Cardiac muscle cell (in vitro differentiated cells and primary cell): ENCODE results near the gene RAB14. TPM values are rescaled to one million over a fixed set of nuclear protein-coding genes. Genes with fewer than 3 reads are reported as not detected.

Source experiments
- DNase-seq, 2 donors: peaks; one replicate each; pipeline versions ENCODE4 v3.0.0 to v3.0.0-alpha.2; 2010 to 2017; ENCODE audit warnings: low read depth in 1 of 2, low spot score in 1 of 2
- H3K27ac ChIP-seq: fragments of 200-600 bp; sonication (generic); 2 replicates; pipeline ENCODE4 v1.5.1; 2016
- H3K27me3 ChIP-seq: fragments of 200-600 bp; sonication (generic); 2 replicates; pipeline ENCODE4 v1.6.0; 2016; ENCODE audit warnings: control low read depth
- H3K36me3 ChIP-seq: fragments of 200-600 bp; sonication (generic); 2 replicates; pipeline ENCODE4 v1.5.1; 2016; ENCODE audit warnings: control low read depth
- H3K4me1 ChIP-seq: fragments of 200-600 bp; sonication (generic); 2 replicates; pipeline ENCODE4 v1.8.1; 2017; ENCODE audit warnings: low read depth, mild to moderate bottlenecking, mixed run types
- H3K4me3 ChIP-seq: fragments of 200-600 bp; sonication (generic); 2 replicates; pipeline ENCODE4 v1.5.1; 2016; ENCODE audit warnings: mild to moderate bottlenecking
- H3K9me3 ChIP-seq: fragments of 200-600 bp; sonication (generic); 2 replicates; pipeline ENCODE4 v1.5.1; 2017; ENCODE audit warnings: low read depth, mild to moderate bottlenecking, control low read depth
- polyA plus RNA-seq: library from polyadenylated mRNA; unstranded; fragments of >200 nt; fragmentation: Nextera tagmentation; extraction: Ambion mirVana; gene quantifications from 2 replicates; pipeline ENCODE4 v1.2.1, GENCODE V29; 2016
- total RNA-seq: library from RNA; depleted of rRNA; stranded (reverse); fragments of >200 nt; gene quantifications from 2 replicates; pipeline ENCODE4 v1.2.3, GENCODE V29; 2016
- TF ChIP-seq, protein P1 (sequence below): IDR thresholded peaks from 2 replicates; pipeline ENCODE4 v1.5.1; 2012; ENCODE audit warnings: low read depth, mild to moderate bottlenecking, low read length

Gene RAB14
- total and polyA plus RNA-seq, 2 experiments from 2014 or later, result 17.4 to 54.2 TPM

DNA sequence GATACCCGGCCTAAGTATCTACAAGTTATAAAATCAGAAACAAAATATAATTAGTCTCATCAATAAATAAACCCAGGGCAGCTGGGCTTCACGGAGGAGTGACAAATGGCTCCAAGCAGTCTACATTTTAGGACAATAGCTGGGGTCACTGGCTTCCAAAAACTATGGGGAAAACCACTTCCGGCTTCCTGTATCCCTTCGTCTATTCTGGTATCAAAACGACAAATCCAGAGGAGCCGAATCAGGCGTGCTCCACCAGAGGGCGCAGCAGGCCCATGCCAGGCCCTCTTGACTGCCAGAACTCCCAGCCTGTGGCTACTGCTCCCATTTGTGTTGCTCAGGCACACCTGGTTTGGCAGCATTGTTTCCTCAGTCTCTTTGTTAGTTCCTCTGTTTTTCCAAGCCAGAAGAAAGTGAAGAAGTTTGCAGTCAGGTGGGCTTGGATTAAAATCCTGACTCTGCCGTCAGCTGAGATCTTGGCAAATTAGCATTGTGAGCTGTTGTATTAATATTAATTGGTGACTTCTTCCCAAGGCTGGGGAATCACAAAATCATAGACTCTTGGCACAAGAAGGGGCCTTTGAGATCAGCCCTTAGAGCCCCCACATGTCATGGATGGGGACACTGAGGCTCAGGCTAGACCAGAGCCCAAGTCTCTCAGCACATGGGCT, 11.6 kb upstream of the RAB14 start:
- TF ChIP-seq, protein P1, sequence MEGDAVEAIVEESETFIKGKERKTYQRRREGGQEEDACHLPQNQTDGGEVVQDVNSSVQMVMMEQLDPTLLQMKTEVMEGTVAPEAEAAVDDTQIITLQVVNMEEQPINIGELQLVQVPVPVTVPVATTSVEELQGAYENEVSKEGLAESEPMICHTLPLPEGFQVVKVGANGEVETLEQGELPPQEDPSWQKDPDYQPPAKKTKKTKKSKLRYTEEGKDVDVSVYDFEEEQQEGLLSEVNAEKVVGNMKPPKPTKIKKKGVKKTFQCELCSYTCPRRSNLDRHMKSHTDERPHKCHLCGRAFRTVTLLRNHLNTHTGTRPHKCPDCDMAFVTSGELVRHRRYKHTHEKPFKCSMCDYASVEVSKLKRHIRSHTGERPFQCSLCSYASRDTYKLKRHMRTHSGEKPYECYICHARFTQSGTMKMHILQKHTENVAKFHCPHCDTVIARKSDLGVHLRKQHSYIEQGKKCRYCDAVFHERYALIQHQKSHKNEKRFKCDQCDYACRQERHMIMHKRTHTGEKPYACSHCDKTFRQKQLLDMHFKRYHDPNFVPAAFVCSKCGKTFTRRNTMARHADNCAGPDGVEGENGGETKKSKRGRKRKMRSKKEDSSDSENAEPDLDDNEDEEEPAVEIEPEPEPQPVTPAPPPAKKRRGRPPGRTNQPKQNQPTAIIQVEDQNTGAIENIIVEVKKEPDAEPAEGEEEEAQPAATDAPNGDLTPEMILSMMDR, result peak; percentile 97
- Histone ChIP-seq H3K4me3 (no peak overlapping the region), H3K27me3 (no peaks in the 10 kb centered on the region), H3K9me3 (no peaks in the 10 kb centered on the region), H3K27ac (no peak overlapping the region), H3K36me3 (no peaks in the 10 kb centered on the region), H3K4me1 (no peaks in the 10 kb centered on the region)
- DNase-seq, result peak; percentile 89 to 91

- H3K4me3 ChIP-seq, result no peak overlapping the region
- H3K4me1 ChIP-seq, result no peaks in the 10 kb centered on the region
- DNase-seq, result no peak
- TF ChIP-seq, protein P1, result no peak
- H3K36me3 ChIP-seq, result no peaks in the 10 kb centered on the region
- no peak overlapping the region for H3K27ac ChIP-seq
- no peaks in the 10 kb centered on the region for H3K27me3 ChIP-seq
- H3K9me3 ChIP-seq, result no peaks in the 10 kb centered on the region
Observed at GRCh38 chr9:121210536-121210935, 8.9 kb upstream of the RAB14 start.

DNA sequence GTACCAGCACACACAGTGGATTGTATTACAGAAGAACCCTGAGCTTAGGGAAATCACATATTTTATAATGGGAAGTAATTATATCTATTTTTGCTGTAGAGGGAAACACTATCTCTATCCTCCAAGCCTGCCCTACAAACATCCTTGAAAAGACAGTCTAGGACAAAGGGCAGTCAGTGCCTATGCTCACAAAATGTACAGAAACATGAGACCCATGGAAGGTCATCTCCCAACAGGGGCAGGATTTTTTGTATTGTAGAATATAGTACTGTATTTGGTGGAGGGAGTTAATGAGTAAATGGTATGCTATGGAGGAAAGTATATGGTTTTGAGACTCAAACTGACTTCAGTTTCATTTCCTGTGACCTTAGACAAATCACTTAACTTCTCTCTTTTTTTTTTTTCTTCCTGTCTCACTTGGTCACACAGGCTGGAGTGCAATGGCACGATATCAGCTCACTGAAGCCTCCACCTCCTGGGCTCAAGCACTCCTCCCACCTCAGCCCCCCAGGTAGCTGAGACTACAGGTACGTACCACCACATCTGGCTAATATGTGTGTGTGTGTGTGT, 5.8 kb upstream of the RAB14 start:
- no peaks in the 10 kb centered on the region for H3K36me3 ChIP-seq
- TF ChIP-seq, protein P1, result no peak
- no peak for DNase-seq

GRCh38 chr9:121206516-121207370, 5.1 kb upstream of the RAB14 start:
- Histone ChIP-seq H3K4me3 (no peak overlapping the region), H3K27ac (no peak overlapping the region), H3K27me3 (no peaks in the 10 kb centered on the region), H3K36me3 (no peaks in the 10 kb centered on the region), H3K4me1 (no peaks in the 10 kb centered on the region), H3K9me3 (no peaks in the 10 kb centered on the region)
- peak in 1 of 2 donors; percentile 45 for DNase-seq
- TF ChIP-seq, protein P1, result no peak

More for the DNA sequence above, 5.8 kb upstream of the RAB14 start:
- no peak overlapping the region for H3K4me3 ChIP-seq
- no peaks in the 10 kb centered on the region for H3K9me3 ChIP-seq
- no peaks in the 10 kb centered on the region for H3K4me1 ChIP-seq
- H3K27me3 ChIP-seq, result no peaks in the 10 kb centered on the region
- H3K27ac ChIP-seq, result no peak overlapping the region

GRCh38 chr9:121204611-121205010, 2.9 kb upstream of the RAB14 start:
- no peak overlapping the region for H3K27ac ChIP-seq
- peaks cover 8% of the 10 kb centered on the region for H3K4me1 ChIP-seq
- H3K27me3 ChIP-seq, result no peaks in the 10 kb centered on the region
- no peak for DNase-seq
- no peaks in the 10 kb centered on the region for H3K9me3 ChIP-seq
- H3K4me3 ChIP-seq, result no peak overlapping the region
- no peaks in the 10 kb centered on the region for H3K36me3 ChIP-seq
- TF ChIP-seq, protein P1, result no peak
